HG03460 (cell line): ENCODE results near the gene UNC5A.

Experiments
- ATAC-seq: cut with Tn5 transposase; IDR thresholded peaks from one replicate; pipeline ENCODE4 v1.9.1; 2021; ENCODE audit not compliant: unreplicated experiment

Gene UNC5A

GRCh38 chr5:176819476-176819875 lies 9.1 kb downstream of the UNC5A start:
- no peak for ATAC-seq

GRCh38 chr5:176820937-176821336 lies 10.6 kb downstream of the UNC5A start:
- no peak for ATAC-seq

GRCh38 chr5:176821441-176821840 lies 11.1 kb downstream of the UNC5A start:
- no peak for ATAC-seq

- ATAC-seq = no peak
Observed at GRCh38 chr5:176822041-176822792, 11.9 kb downstream of the UNC5A start.

GRCh38 chr5:176822793-176823481 lies 12.6 kb downstream of the UNC5A start:
- no peak for ATAC-seq

- no peak for ATAC-seq
Observed at GRCh38 chr5:176823869-176824412, 13.6 kb downstream of the UNC5A start.

- ATAC-seq = no peak
Observed at GRCh38 chr5:176824604-176825003, 14.2 kb downstream of the UNC5A start.

- no peak for ATAC-seq
Observed at GRCh38 chr5:176825234-176825633, 14.9 kb downstream of the UNC5A start.

GRCh38 chr5:176825957-176826356 lies 15.6 kb downstream of the UNC5A start:
- ATAC-seq = no peak

GRCh38 chr5:176827736-176828414 lies 17.5 kb downstream of the UNC5A start:
- no peak for ATAC-seq

- no peak for ATAC-seq
Observed at GRCh38 chr5:176829320-176829719, 19.0 kb downstream of the UNC5A start.

- ATAC-seq = no peak
Observed at GRCh38 chr5:176830422-176830994, 20.1 kb downstream of the UNC5A start.

GRCh38 chr5:176830995-176831423 lies 20.6 kb downstream of the UNC5A start:
- ATAC-seq = no peak

- ATAC-seq = no peak
Observed at GRCh38 chr5:176831425-176831824, 21.1 kb downstream of the UNC5A start.

GRCh38 chr5:176832162-176832561 lies 21.8 kb downstream of the UNC5A start:
- no peak for ATAC-seq

GRCh38 chr5:176833286-176833685 lies 22.9 kb downstream of the UNC5A start:
- no peak for ATAC-seq

- ATAC-seq = no peak
Observed at GRCh38 chr5:176835918-176836317, 25.6 kb downstream of the UNC5A start.

GRCh38 chr5:176836811-176837706 lies 26.7 kb downstream of the UNC5A start:
- no peak for ATAC-seq

GRCh38 chr5:176837707-176838115 lies 27.4 kb downstream of the UNC5A start:
- ATAC-seq = no peak

GRCh38 chr5:176843673-176844072 lies 33.3 kb downstream of the UNC5A start:
- ATAC-seq = no peak
